HepG2 (cell line): Measurements from ENCODE around the gene HELZ2. TPM values are rescaled to one million over a fixed set of nuclear protein-coding genes. Genes with fewer than 3 reads are reported as not detected.

ENCODE experiments used
- GPN1 ChIP-seq: sonication (generic); formaldehyde crosslinking; IDR thresholded peaks from 2 replicates; pipeline ENCODE4 v1.5.1; 2020; ENCODE audit warnings: missing genetic modification reagents, borderline replicate concordance
- MEIS1 ChIP-seq: sonication (generic); formaldehyde crosslinking; IDR thresholded peaks from 2 replicates; pipeline ENCODE4 v1.9.0; 2021; ENCODE audit warnings: mild to moderate bottlenecking, missing genetic modification reagents, moderate library complexity, borderline replicate concordance
- MZF1 ChIP-seq: sonication (generic); formaldehyde crosslinking; IDR thresholded peaks from 2 replicates; pipeline ENCODE4 v1.8.1; 2023; ENCODE audit warnings: mild to moderate bottlenecking, missing genetic modification reagents, borderline replicate concordance
- NR2C2 ChIP-seq: sonication (generic); formaldehyde crosslinking; IDR thresholded peaks from 2 replicates; pipeline ENCODE4 v1.4.0; 2020; ENCODE audit warnings: missing genetic modification reagents, mild to moderate bottlenecking, moderate library complexity, borderline replicate concordance
- NR2F2 ChIP-seq: IDR thresholded peaks from 2 replicates; pipeline ENCODE4 v1.6.1; 2012; ENCODE audit warnings: low read depth, inconsistent platforms, borderline replicate concordance
- PAWR ChIP-seq: sonication (generic); formaldehyde crosslinking; IDR thresholded peaks from 2 replicates; pipeline ENCODE4 v1.4.0; 2020; ENCODE audit warnings: missing genetic modification reagents, mild to moderate bottlenecking, borderline replicate concordance
- STAT5B ChIP-seq: sonication (generic); formaldehyde crosslinking; IDR thresholded peaks from 2 replicates; pipeline ENCODE4 v1.4.0; 2020; ENCODE audit warnings: missing genetic modification reagents
- ZNF446 ChIP-seq: sonication (generic); formaldehyde crosslinking; IDR thresholded peaks from 2 replicates; pipeline ENCODE4 v1.5.0; 2020; ENCODE audit warnings: mild to moderate bottlenecking, missing genetic modification reagents
- ZNF777 ChIP-seq: sonication (generic); formaldehyde crosslinking; IDR thresholded peaks from 2 replicates; pipeline ENCODE4 v1.4.0; 2020; ENCODE audit warnings: missing genetic modification reagents
- polyA plus RNA-seq, 8 experiments: library from polyadenylated mRNA; depleted of rRNA in 3 of 8; stranded (reverse) in 7 of 8; unstranded in 1 of 8; fragments of >200 nt; fragmentation: Illumina TruSeq in 4 of 8; extraction: Trizol in 4 of 8; gene quantifications; 2 replicates each; pipeline versions ENCODE4 v1.2.1 to v1.2.3, GENCODE V29; 2011 to 2016; ENCODE audit warnings: low read depth in 4 of 8, missing spikeins in 1 of 8, mixed read lengths in 1 of 8; ENCODE audit not compliant: insufficient read depth in 1 of 8
- total RNA-seq, 5 experiments: library from RNA; depleted of rRNA; stranded (reverse); fragments of >200 nt; fragmentation: Illumina TruSeq; extraction: Trizol; gene quantifications; 2 replicates each; pipeline ENCODE4 v1.2.3, GENCODE V29; 2016; ENCODE audit warnings: low read depth in 1 of 5
- TF ChIP-seq, protein P1 (sequence below): sonication (generic); formaldehyde crosslinking; IDR thresholded peaks from 2 replicates; pipeline ENCODE4 v1.4.0; 2020; ENCODE audit warnings: mild to moderate bottlenecking, missing genetic modification reagents, borderline replicate concordance
- TF ChIP-seq, protein P2 (sequence below): sonication (generic); formaldehyde crosslinking; IDR thresholded peaks from 2 replicates; pipeline ENCODE4 v1.5.0; 2020; ENCODE audit warnings: mild to moderate bottlenecking, missing genetic modification reagents, borderline replicate concordance
- TF ChIP-seq, protein P3 (sequence below): sonication (generic); formaldehyde crosslinking; IDR thresholded peaks from 2 replicates; pipeline ENCODE4 v1.8.0; 2022; ENCODE audit warnings: missing genetic modification reagents, low read depth, mild to moderate bottlenecking, borderline replicate concordance
- TF ChIP-seq, protein P4 (sequence below): sonication (generic); formaldehyde crosslinking; IDR thresholded peaks from 2 replicates; pipeline ENCODE4 v1.5.0; 2020; ENCODE audit warnings: mild to moderate bottlenecking, missing genetic modification reagents, borderline replicate concordance

Gene HELZ2
- total and polyA plus RNA-seq, 2 of the 13 experiments (the other 11 are each of a cell fraction or from before 2014, with no cell fraction given) = 9.6 to 10.1 TPM

DNA sequence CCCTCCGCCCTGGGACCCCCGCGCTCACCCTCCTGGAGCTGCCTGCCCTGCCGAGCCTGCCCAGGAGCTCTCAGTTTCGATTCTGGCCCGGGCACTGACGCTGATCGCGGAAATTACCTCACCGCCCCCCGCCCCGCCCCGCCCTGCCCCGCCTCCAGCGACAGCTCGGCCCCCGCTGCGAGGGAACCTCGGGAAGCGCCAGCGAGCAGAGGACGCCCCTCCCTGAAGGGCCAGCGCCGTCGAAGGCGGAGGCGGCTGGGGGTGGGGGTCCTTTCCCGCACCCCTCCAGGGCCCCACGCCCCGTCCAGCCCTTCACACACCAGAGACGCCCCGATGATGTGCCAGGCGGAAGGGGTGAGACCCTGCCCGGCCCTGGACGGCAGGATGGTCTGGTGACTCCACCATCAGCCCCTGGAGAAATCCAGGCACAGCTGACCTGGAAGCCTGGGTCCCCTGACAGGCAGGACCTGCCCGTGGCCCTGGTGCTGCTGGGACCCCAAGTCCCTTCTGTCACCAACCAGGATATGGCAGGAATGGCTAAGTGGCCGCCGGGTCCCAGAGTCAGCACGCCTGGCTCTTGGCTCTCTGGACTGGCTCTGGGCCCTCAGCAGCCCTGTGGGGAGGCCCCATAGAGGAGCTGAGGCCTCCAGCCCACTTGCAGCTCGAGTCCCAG lies at the start of gene HELZ2 (continued):
- TF ChIP-seq, protein P1, sequence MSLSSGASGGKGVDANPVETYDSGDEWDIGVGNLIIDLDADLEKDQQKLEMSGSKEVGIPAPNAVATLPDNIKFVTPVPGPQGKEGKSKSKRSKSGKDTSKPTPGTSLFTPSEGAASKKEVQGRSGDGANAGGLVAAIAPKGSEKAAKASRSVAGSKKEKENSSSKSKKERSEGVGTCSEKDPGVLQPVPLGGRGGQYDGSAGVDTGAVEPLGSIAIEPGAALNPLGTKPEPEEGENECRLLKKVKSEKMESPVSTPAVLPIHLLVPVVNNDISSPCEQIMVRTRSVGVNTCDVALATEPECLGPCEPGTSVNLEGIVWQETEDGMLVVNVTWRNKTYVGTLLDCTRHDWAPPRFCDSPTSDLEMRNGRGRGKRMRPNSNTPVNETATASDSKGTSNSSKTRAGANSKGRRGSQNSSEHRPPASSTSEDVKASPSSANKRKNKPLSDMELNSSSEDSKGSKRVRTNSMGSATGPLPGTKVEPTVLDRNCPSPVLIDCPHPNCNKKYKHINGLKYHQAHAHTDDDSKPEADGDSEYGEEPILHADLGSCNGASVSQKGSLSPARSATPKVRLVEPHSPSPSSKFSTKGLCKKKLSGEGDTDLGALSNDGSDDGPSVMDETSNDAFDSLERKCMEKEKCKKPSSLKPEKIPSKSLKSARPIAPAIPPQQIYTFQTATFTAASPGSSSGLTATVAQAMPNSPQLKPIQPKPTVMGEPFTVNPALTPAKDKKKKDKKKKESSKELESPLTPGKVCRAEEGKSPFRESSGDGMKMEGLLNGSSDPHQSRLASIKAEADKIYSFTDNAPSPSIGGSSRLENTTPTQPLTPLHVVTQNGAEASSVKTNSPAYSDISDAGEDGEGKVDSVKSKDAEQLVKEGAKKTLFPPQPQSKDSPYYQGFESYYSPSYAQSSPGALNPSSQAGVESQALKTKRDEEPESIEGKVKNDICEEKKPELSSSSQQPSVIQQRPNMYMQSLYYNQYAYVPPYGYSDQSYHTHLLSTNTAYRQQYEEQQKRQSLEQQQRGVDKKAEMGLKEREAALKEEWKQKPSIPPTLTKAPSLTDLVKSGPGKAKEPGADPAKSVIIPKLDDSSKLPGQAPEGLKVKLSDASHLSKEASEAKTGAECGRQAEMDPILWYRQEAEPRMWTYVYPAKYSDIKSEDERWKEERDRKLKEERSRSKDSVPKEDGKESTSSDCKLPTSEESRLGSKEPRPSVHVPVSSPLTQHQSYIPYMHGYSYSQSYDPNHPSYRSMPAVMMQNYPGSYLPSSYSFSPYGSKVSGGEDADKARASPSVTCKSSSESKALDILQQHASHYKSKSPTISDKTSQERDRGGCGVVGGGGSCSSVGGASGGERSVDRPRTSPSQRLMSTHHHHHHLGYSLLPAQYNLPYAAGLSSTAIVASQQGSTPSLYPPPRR (CRISPR knock-in tag) = no peak
- TF ChIP-seq ZNF777 (CRISPR knock-in tag) (peak; percentile 99), NR2C2 (CRISPR knock-in tag) (no peak), STAT5B (CRISPR knock-in tag) (no peak), NR2F2 (no peak), MZF1 (no peak; the same call in 1 of the 2 replicates), ZNF446 (CRISPR knock-in tag) (no peak), PAWR (no peak), MEIS1 (CRISPR knock-in tag) (no peak; the same call in 1 of the 2 replicates), GPN1 (no peak)
- TF ChIP-seq, protein P2, sequence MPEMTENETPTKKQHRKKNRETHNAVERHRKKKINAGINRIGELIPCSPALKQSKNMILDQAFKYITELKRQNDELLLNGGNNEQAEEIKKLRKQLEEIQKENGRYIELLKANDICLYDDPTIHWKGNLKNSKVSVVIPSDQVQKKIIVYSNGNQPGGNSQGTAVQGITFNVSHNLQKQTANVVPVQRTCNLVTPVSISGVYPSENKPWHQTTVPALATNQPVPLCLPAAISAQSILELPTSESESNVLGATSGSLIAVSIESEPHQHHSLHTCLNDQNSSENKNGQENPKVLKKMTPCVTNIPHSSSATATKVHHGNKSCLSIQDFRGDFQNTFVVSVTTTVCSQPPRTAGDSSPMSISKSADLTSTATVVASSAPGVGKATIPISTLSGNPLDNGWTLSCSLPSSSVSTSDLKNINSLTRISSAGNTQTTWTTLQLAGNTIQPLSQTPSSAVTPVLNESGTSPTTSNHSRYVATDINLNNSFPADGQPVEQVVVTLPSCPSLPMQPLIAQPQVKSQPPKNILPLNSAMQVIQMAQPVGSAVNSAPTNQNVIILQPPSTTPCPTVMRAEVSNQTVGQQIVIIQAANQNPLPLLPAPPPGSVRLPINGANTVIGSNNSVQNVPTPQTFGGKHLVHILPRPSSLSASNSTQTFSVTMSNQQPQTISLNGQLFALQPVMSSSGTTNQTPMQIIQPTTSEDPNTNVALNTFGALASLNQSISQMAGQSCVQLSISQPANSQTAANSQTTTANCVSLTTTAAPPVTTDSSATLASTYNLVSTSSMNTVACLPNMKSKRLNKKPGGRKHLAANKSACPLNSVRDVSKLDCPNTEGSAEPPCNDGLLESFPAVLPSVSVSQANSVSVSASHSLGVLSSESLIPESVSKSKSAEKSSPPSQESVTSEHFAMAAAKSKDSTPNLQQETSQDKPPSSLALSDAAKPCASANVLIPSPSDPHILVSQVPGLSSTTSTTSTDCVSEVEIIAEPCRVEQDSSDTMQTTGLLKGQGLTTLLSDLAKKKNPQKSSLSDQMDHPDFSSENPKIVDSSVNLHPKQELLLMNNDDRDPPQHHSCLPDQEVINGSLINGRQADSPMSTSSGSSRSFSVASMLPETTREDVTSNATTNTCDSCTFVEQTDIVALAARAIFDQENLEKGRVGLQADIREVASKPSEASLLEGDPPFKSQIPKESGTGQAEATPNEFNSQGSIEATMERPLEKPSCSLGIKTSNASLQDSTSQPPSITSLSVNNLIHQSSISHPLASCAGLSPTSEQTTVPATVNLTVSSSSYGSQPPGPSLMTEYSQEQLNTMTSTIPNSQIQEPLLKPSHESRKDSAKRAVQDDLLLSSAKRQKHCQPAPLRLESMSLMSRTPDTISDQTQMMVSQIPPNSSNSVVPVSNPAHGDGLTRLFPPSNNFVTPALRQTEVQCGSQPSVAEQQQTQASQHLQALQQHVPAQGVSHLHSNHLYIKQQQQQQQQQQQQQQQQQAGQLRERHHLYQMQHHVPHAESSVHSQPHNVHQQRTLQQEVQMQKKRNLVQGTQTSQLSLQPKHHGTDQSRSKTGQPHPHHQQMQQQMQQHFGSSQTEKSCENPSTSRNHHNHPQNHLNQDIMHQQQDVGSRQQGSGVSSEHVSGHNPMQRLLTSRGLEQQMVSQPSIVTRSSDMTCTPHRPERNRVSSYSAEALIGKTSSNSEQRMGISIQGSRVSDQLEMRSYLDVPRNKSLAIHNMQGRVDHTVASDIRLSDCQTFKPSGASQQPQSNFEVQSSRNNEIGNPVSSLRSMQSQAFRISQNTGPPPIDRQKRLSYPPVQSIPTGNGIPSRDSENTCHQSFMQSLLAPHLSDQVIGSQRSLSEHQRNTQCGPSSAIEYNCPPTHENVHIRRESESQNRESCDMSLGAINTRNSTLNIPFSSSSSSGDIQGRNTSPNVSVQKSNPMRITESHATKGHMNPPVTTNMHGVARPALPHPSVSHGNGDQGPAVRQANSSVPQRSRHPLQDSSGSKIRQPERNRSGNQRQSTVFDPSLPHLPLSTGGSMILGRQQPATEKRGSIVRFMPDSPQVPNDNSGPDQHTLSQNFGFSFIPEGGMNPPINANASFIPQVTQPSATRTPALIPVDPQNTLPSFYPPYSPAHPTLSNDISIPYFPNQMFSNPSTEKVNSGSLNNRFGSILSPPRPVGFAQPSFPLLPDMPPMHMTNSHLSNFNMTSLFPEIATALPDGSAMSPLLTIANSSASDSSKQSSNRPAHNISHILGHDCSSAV (CRISPR knock-in tag) = no peak
- TF ChIP-seq, protein P3, sequence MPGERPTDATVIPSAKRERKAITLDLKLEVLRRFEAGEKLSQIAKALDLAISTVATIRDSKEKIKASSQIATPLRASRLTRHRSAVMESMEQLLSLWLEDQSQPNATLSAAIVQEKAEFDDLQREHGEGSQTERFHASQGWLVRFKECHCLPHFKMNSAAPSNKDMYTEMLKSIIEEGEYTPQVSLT (CRISPR knock-in tag) = no peak; the same call in 1 of the 2 replicates
- TF ChIP-seq, protein P4, sequence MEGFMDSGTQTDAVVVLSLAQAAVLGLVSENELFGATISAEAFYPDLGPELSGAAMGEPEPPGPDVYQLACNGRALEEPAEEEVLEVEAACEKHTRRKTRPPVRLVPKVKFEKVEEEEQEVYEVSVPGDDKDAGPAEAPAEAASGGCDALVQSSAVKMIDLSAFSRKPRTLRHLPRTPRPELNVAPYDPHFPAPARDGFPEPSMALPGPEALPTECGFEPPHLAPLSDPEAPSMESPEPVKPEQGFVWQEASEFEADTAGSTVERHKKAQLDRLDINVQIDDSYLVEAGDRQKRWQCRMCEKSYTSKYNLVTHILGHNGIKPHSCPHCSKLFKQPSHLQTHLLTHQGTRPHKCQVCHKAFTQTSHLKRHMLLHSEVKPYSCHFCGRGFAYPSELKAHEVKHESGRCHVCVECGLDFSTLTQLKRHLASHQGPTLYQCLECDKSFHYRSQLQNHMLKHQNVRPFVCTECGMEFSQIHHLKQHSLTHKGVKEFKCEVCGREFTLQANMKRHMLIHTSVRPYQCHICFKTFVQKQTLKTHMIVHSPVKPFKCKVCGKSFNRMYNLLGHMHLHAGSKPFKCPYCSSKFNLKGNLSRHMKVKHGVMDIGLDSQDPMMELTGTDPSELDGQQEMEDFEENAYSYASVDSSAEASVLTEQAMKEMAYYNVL (CRISPR knock-in tag) = no peak
